Activated CD8-positive, alpha-beta memory T cell treated with anti-CD3 and anti-CD28 coated beads, Interleukin-2, amount 50 U/mL, for 1 hour (primary cell): ENCODE measurements around the gene ZBED3.
A peak's percentile ranks its signal among the peaks of the same experiment; 100 is the strongest.

Source experiments
- DNase-seq: peaks from one replicate; pipeline ENCODE4 v3.0.0-alpha.2; 2020; ENCODE audit errors: extremely low read depth

ZBED3 gene

GRCh38 chr5:77076961-77077828 is 9.9 kb downstream of the ZBED3 start:
- DNase-seq, result no peak

- DNase-seq, result no peak
Measured at GRCh38 chr5:77074745-77075144, 12.3 kb downstream of the ZBED3 start.

- no peak for DNase-seq
Measured at GRCh38 chr5:77073667-77074066, 13.4 kb downstream of the ZBED3 start.

- no peak for DNase-seq
Measured at GRCh38 chr5:77066823-77067442, 20.2 kb downstream of the ZBED3 start.

GRCh38 chr5:77066184-77066583 is 20.9 kb downstream of the ZBED3 start:
- no peak for DNase-seq

DNA sequence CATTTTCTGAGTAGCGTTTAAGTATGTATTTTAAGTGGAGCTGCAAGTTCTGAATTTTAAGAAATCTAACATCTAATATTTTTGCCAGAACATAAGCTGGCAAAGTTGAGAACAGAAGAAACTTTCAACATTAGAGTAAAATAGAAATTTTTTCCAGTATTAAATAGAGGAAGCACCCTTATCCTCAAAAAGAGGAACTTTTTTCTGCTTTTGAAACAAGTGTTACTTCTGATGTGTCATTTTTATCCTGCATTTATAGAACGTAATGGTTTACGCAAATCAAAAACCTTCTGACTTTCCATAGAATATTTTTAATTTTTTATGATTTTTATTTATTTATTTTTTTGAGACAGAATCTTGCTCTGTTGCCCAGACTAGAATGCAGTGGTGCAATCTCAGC is 21.8 kb downstream of the ZBED3 start:
- DNase-seq, result no peak

- DNase-seq, result no peak
Measured at GRCh38 chr5:77064040-77064439, 23.0 kb downstream of the ZBED3 start.

DNA sequence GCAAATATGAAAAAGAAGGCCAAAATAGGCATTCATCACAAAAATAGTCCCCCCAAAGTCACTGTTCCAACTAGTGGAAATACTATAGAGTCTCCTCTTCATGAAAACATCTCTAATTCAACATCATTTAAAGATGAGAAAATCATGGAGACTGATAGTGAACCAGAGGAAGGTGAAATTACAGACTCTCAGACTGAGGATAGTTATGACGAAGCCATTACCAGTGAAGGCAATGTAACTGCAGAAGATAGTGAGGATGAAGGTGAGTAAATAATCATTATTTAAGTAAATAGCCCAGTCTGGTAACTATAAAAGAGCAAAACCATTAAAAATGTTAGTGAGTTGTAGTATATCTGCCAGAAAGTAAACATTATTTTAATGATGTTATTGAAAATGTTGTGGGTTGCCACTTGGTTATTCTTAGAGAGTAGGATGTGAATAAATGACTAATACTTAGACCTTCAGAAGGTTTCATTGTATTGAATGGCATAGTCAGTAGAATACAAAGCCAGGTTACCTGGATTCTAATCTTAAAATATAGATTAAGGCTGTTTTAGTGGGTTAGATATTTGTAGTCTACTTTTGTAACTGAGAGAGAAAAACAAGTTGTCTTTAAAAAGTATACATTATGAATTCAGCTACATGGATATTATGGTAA is 40.5 kb downstream of the ZBED3 start:
- no peak for DNase-seq

DNA sequence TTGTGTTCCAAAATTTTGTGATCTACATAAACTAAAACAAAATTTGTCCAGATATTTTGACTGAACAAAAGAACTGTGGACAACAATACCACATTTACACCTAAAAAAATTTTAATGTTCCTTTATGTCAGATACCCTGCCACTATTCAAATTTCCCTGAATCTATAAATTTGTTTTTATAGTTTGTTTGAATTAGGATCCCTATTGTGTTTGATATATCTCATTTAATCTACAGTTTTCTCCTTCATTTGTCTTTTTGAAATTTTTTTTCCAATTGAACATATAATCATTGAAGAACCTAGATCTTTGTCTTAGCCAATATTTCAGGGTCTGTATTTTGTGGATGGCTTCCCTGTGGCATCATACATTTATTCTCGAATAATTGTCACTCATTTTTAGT is 51.1 kb downstream of the ZBED3 start:
- DNase-seq, result no peak

DNA sequence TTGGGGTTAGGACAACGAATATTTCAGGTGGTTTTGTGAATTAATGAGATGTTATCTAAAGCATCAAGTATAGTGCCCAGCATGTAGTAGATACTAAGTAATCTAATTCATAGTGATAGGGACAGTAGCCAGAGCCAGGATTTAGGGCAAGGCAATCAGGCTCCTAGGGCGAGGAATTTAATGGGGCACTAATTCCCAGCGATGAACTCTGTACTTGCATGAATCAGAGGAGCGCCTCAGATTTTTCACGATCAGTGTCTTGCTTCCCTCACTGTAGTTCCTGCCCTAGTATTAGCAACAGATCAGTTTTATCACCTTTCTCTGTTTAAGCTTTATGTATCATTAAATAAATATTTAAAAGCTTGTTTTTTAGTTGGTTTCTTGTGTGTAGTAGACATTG is 53.7 kb downstream of the ZBED3 start:
- no peak for DNase-seq

- DNase-seq, result no peak
Measured at GRCh38 chr5:77032635-77033034, 54.5 kb downstream of the ZBED3 start.

DNA sequence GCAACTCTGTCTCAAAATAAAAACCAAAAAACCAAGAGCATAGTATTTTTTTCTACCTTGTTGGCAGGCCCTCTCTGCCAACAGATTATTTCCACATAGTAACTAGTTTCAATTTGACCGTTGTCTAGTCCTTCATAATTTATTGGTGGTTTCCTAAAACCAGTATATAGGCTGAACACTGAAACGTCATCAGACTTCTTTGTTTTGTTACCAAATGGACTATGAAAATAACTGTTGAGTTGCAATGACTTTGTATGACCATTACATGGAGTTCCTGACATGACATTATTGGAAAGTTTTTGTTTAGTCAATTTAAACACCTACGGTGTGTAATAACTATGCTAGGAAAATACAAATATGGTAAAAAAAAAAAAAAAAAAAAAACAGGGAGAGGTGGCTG is 55.2 kb downstream of the ZBED3 start:
- DNase-seq, result no peak

DNA sequence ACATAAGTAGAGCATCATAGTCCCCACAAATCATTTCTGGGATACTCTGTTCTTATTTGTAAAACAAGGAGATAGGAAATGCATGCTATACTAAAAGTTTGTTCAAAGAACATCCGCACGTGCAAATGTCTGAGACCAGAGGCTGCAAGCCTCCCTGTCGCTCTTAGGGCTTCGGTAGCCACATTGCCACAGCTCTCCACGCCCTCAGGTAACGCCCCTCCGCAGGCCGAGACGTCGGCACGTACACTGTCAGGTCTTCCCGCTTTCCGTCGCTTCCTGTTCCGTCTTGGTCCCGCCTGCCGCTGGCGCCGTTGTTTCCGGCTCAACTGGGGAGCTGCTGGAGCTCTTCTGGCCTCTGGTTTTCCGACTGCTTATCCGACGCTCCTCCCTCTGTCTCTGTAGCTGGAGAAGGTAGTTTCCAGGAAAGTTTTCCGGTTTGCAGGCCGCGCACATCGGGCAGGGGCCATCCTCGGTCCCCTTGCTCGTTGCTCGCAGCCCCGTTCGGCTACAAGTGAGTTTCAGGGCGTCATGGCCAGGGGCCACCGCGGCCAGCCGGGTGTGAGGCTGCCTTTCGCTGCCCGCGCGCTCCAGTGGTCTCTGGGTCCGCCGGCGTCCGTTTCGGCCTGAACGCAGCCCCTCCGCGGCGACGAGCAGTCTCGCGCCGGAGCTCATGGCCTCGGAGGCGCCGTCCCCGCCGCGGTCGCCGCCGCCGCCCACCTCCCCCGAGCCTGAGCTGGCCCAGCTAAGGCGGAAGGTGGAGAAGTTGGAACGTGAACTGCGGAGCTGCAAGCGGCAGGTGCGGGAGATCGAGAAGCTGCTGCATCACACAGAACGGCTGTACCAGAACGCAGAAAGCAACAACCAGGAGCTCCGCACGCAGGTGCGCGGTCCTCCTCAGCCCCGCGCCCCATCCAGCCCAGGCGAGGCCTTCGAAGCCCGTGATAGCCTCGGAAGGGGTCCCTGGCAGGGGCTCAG is 56.7 kb downstream of the ZBED3 start, which contains the start of gene AGGF1:
Gene AGGF1 (plus strand): TSS at position 308 of the 975 bp plus-strand sequence. CDS start 363 bp downstream, at position 671.
- peak; percentile 73 for DNase-seq

DNA sequence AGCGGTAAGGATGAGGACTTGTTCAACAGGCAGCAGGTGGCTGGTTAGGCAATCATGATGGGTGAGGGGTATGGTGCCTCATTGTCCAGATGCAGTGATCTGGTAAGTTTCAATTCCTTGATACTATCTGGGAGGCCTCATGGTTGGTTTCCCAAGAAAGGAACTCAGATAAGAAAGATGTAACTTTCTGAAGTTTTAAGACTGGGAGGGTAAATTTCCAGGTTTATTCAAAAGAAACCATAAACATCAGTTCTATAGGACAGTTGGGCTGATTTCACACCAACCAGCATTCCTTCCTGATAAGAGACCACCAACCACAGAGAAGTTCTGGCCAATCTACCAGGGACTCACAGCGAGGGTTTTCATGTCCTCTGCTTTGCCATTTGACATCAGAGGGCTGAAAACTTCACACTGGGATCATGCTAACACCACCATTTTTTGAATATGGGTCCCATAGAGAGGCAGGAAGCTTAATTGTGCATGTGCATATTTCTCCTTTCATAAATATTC is 57.7 kb downstream of the ZBED3 start:
- no peak for DNase-seq

- DNase-seq, result no peak
Measured at GRCh38 chr5:77028631-77029375, 58.3 kb downstream of the ZBED3 start.

- no peak for DNase-seq
Measured at GRCh38 chr5:77024490-77024889, 62.6 kb downstream of the ZBED3 start.

DNA sequence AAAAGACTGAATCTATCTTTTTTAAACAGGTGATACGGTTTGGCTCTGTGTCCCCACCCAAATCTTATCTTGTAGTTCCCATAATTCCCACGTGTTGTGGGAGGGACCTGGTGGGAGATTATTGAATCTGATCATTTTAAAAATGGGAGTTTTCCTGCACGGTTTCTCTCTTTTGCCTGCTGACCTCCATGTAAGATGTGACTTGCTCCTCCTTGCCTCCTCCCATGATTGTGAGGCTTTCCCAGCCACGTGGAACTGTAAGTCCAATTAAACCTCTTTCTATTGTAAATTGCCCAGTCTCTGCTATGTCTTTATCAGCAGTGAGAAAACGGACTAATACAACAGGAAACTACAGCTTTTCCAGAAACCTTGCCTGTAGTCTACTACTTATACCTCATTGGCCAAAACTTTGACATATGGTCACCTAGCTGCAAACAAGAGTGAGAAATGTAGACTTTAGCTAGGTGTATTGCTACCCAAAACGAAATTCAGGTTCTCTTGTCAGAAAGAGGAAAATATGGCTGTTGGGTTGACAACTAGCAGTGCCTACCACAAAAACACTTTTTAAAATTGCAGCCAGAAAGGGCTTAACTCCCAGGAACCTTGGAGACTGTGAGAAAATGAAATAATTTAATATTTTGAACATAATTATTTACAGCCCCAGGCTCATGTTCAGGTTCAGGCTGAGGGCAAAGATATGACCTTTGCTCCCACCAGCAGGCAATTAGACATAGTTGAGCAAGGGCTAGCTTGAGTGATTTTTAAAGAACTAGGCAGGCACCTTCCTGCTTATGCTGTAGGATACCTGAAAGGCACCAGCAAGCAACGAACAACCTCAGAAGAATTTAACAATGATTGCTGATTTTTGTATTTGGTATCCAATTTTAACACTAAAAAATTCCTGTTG is 64.3 kb downstream of the ZBED3 start:
- DNase-seq, result no peak
